T-helper 22 cell (primary cell): ENCODE results near the gene TIMP3.

Source experiments
- DNase-seq: peaks from one replicate; pipeline ENCODE4 v3.0.0-alpha.2; 2020; ENCODE audit warnings: low read depth

TIMP3 gene

GRCh38 chr22:32882774-32883530 is 81.4 kb downstream of the TIMP3 start:
- no peak for DNase-seq

GRCh38 chr22:32887324-32887980 is 85.9 kb downstream of the TIMP3 start:
- no peak for DNase-seq

- DNase-seq, result no peak
These were observed 87.5 kb downstream of the TIMP3 start for GRCh38 chr22:32888976-32889375.

- DNase-seq, result no peak
These were observed 95.4 kb downstream of the TIMP3 start for GRCh38 chr22:32896891-32897290.

DNA sequence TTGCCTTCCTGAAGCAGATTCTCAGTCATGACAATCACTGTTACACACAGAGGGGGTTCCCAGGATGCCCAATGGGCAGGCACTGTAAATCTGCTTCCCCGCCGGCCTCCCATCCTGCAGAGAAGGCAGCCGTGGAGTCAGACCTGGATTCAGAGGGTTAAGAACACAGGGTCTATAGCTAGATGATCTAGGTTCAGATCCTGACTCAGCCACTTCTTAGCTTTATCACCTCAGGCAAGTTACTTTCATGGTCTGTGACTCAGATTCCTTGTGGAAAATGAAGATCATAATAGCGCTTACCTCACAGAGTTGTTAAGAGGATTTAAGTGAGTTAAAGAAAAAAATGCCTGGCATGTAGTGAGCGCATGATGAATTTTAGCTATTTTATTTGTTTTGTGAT is 95.9 kb downstream of the TIMP3 start:
- no peak for DNase-seq

DNA sequence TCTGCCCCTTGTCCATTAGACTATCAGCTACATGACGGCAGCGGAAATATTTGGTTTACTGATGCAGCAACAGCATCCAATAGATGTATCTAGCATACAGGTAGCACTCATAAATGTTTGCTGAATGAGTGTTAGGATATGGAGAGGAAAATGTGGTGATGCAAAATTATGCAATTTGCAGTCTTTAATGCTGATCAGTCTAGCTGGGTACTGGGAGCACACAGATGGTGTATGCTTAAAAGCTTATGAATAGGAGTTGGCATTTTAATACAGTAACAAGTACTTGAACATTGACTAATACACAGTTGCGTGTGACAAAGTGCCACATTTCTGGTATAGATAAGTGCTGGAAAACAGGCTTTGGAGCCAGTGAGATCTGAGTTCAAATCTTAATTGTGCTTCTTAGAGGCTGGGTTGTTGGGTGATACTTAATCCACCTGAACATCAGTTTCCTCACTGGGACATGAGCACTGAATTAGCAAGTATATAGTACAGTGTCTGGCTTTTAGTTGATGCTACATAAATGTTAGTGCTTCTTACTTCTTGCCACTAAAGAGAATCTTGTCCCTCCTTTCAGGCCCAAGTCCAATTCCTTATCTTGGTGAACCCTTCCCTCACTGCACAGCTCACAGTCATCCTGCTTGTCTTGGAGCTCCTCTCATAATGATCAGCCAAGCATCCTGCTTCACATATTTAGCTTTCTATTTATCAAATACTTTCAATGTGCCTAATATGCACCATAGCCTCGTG is 99.6 kb downstream of the TIMP3 start:
- DNase-seq, result no peak

GRCh38 chr22:32901925-32902324 is 100.4 kb downstream of the TIMP3 start:
- no peak for DNase-seq

GRCh38 chr22:32903507-32903906 is 102.0 kb downstream of the TIMP3 start:
- no peak for DNase-seq

GRCh38 chr22:32904044-32904443 is 102.5 kb downstream of the TIMP3 start:
- DNase-seq, result no peak

- no peak for DNase-seq
These were observed 103.9 kb downstream of the TIMP3 start for GRCh38 chr22:32905400-32905799.

- DNase-seq, result no peak
These were observed 108.3 kb downstream of the TIMP3 start for GRCh38 chr22:32909581-32910428.

GRCh38 chr22:32910429-32910772 is 108.9 kb downstream of the TIMP3 start:
- DNase-seq, result no peak

DNA sequence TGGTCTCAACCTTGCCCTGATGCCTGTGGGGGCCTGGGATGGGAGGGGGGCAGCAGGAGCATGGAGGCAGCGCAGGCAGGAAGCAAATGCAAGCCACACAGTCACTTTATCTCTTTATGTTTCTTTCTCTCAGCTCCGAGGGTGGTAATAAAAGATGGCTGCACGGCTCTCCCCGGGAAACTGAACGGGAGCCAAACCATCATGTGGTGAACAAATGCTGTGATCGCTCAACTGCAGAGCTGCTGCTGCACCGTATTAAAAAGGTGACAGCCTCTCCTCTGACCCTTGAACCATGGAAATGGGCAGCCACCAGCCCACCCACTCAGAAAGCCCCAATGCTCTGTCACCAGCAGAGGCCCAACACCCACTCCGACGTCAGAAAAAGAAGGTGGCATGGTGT is 110.0 kb downstream of the TIMP3 start:
- DNase-seq, result no peak
